ENCODE results near the gene SLC39A11. TPM values are rescaled to one million over a fixed set of nuclear protein-coding genes. Genes with fewer than 3 reads are reported as not detected.

Gene SLC39A11
- total and polyA plus RNA-seq, 2 of the 13 experiments (the other 11 are each of a cell fraction or from before 2014, with no cell fraction given): 17.2 to 31.5 TPM

- peak; percentile 77; the same call in 1 of the 2 replicates for TF ChIP-seq CHD4 (IDR thresholded peaks at IDR 0.05; ENCODE audit: borderline replicate concordance, low read length)
- TF ChIP-seq NFKBIZ (CRISPR knock-in tag; IDR thresholded peaks at IDR 0.05): no peak
- TF ChIP-seq ZNF629 (CRISPR knock-in tag; conservative IDR thresholded peaks at IDR 0.05): peak; percentile 81
- no peak for TF ChIP-seq ARID3A (IDR thresholded peaks at IDR 0.05; ENCODE audit: low read depth, low read length)
- TF ChIP-seq ZNF615 (CRISPR knock-in tag; IDR thresholded peaks at IDR 0.05; ENCODE audit: borderline replicate concordance): no peak
- Histone ChIP-seq H4K20me1 (ENCODE audit: insufficient read depth, low read length) (no peaks in the 10 kb centered on the region), H3K27me3 (ENCODE audit: control insufficient read depth in 1 of 2, insufficient read depth in 2 of 2, low read length in 2 of 2) (no peaks in the 10 kb centered on the region), H3K9me3 (ENCODE audit: low read length) (peaks cover 7% of the 10 kb centered on the region; the same call in 1 of the 2 replicates), H3K9ac (ENCODE audit: insufficient read depth, low read depth, low read length) (no peak overlapping the region), H3K4me1 (ENCODE audit: insufficient read depth, low read length) (peaks cover 25% of the 10 kb centered on the region), H3K79me2 (ENCODE audit: insufficient read depth, low read length) (no peaks in the 10 kb centered on the region), H3K36me3 (replicated peaks in 1 of 2; ENCODE audit: control insufficient read depth in 1 of 2, insufficient read depth in 2 of 2, low read length in 2 of 2) (no peaks in the 10 kb centered on the region), H3K4me3 (replicated peaks in 1 of 3; ENCODE audit: insufficient read depth in 1 of 3, low read depth in 2 of 3, low read length in 3 of 3) (no peak overlapping the region), H2AFZ (ENCODE audit: low read length) (no peak overlapping the region), H3K27ac (ENCODE audit: extremely low read length, insufficient read depth, low read length) (no peak overlapping the region), H3K4me2 (ENCODE audit: low read depth, low read length) (no peak overlapping the region)
- CTCF ChIA-PET (ENCODE audit: low intra/inter-chr PET ratio, low total read pairs): no interaction called here
- WGBS (ENCODE audit: low lambda C conversion rate): 98% methylated on average over 7 of the region's 7 CpGs
- POLR2A ChIA-PET: interaction anchor here (0.6 kb wide), 1 partner anchor 584 kb away, joined by 3 read pairs; no protein-coding TSS in a partner anchor
- intact Hi-C loops (cut with micrococcal nuclease; ENCODE audit: unreplicated experiment): no loop called here
- no TSS peak for BruUV-seq (replicated peaks)
- in situ Hi-C loops (cut with HindIII; ENCODE audit: extremely low pct_ligation_motif_present, low pct_unique_long_range_greater_than_20kb): no loop called here
- FAIRE-seq (no peak), DNase-seq (ENCODE audit: low spot score) (no peak), ATAC-seq (no peak)
Observed at GRCh38 chr17:72713701-72714100, 378.8 kb downstream of the SLC39A11 start.

GRCh38 chr17:72711521-72712310, 380.8 kb downstream of the SLC39A11 start:
- in situ Hi-C loops (cut with HindIII; ENCODE audit: extremely low pct_ligation_motif_present, low pct_unique_long_range_greater_than_20kb): no loop called here
- Histone ChIP-seq H3K27ac (ENCODE audit: extremely low read length, insufficient read depth, low read length) (no peak overlapping the region), H3K36me3 (replicated peaks in 1 of 2; ENCODE audit: control insufficient read depth in 1 of 2, insufficient read depth in 2 of 2, low read length in 2 of 2) (no peaks in the 10 kb centered on the region), H3K4me1 (ENCODE audit: insufficient read depth, low read length) (peaks cover 25% of the 10 kb centered on the region), H3K9me3 (ENCODE audit: low read length) (peaks cover 14% of the 10 kb centered on the region; the same call in 1 of the 2 replicates), H3K4me3 (replicated peaks in 1 of 3; ENCODE audit: insufficient read depth in 1 of 3, low read depth in 2 of 3, low read length in 3 of 3) (no peak overlapping the region), H3K27me3 (ENCODE audit: control insufficient read depth in 1 of 2, insufficient read depth in 2 of 2, low read length in 2 of 2) (no peaks in the 10 kb centered on the region), H4K20me1 (ENCODE audit: insufficient read depth, low read length) (no peaks in the 10 kb centered on the region), H2AFZ (ENCODE audit: low read length) (no peak overlapping the region), H3K79me2 (ENCODE audit: insufficient read depth, low read length) (no peaks in the 10 kb centered on the region), H3K4me2 (ENCODE audit: low read depth, low read length) (no peak overlapping the region), H3K9ac (ENCODE audit: insufficient read depth, low read depth, low read length) (no peak overlapping the region)
- ATAC-seq (no peak), FAIRE-seq (no peak), DNase-seq (ENCODE audit: low spot score) (no peak)
- 96% methylated on average over 3 of the region's 3 CpGs for WGBS (ENCODE audit: low lambda C conversion rate)
- ChIA-PET CTCF (ENCODE audit: low intra/inter-chr PET ratio, low total read pairs) (no interaction called here), POLR2A (no interaction called here)
- no TSS peak for BruUV-seq (replicated peaks)
- intact Hi-C loops (cut with micrococcal nuclease; ENCODE audit: unreplicated experiment): no loop called here
- TF ChIP-seq E2F1 (CRISPR knock-in tag; IDR thresholded peaks at IDR 0.05): no peak
- TF ChIP-seq ZBTB46 (CRISPR knock-in tag; IDR thresholded peaks at IDR 0.05; ENCODE audit: borderline replicate concordance): no peak
- no peak for TF ChIP-seq TP53 (CRISPR knock-in tag; conservative IDR thresholded peaks at IDR 0.05)
- TF ChIP-seq FOXO4 (CRISPR knock-in tag; conservative IDR thresholded peaks at IDR 0.05): no peak
- no peak for TF ChIP-seq NCOR1 (IDR thresholded peaks at IDR 0.05; ENCODE audit: borderline replicate concordance, low read length)

Data from HepG2 (cell line).